ENCODE results near the gene SDK2. TPM values are rescaled to one million over a fixed set of nuclear protein-coding genes. Genes with fewer than 3 reads are reported as not detected.

The SDK2 gene
- total RNA-seq, 4 donors from 2014 or later, result 1.5 to 7.0 (median 3.7) TPM

DNA sequence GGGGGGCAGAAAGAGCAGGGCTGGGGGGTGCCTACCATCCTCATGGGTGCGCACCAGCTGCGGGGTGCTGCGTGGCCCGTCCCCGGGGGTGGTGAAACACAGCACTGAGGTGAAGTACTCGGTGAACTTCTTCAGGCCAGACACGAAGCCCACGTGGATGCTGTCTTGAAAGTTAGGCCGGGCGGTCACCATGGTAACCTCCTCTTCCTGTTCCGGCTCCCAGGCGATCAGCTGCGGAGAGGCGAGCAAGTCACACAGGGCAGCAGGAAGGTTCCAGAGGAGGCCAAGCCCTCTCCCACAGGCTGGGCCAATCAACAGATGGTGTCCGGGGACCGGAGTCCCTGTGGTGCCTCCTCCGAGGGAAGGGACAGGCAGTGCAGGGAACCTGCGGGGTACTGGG, 242.3 kb downstream of the SDK2 start:
- TF ChIP-seq, protein P1, sequence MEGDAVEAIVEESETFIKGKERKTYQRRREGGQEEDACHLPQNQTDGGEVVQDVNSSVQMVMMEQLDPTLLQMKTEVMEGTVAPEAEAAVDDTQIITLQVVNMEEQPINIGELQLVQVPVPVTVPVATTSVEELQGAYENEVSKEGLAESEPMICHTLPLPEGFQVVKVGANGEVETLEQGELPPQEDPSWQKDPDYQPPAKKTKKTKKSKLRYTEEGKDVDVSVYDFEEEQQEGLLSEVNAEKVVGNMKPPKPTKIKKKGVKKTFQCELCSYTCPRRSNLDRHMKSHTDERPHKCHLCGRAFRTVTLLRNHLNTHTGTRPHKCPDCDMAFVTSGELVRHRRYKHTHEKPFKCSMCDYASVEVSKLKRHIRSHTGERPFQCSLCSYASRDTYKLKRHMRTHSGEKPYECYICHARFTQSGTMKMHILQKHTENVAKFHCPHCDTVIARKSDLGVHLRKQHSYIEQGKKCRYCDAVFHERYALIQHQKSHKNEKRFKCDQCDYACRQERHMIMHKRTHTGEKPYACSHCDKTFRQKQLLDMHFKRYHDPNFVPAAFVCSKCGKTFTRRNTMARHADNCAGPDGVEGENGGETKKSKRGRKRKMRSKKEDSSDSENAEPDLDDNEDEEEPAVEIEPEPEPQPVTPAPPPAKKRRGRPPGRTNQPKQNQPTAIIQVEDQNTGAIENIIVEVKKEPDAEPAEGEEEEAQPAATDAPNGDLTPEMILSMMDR (IDR thresholded peaks at IDR 0.05), result no peak
- no peak for TF ChIP-seq POLR2A (IDR thresholded peaks at IDR 0.05)
- intact Hi-C loops (cut with DNase I), result no loop called here
- Histone ChIP-seq H3K27ac (no peak overlapping the region), H3K9me3 (no peaks in the 10 kb centered on the region), H3K27me3 (no peaks in the 10 kb centered on the region), H3K36me3 (no peaks in the 10 kb centered on the region), H3K4me3 (replicated peaks in 1 of 3) (no peak overlapping the region), H3K4me1 (no peaks in the 10 kb centered on the region)
- DNase-seq, result no peak
- 43 to 63% methylated on average over 12 to 15 of the region's 18 CpGs for WGBS, 2 donors

DNA sequence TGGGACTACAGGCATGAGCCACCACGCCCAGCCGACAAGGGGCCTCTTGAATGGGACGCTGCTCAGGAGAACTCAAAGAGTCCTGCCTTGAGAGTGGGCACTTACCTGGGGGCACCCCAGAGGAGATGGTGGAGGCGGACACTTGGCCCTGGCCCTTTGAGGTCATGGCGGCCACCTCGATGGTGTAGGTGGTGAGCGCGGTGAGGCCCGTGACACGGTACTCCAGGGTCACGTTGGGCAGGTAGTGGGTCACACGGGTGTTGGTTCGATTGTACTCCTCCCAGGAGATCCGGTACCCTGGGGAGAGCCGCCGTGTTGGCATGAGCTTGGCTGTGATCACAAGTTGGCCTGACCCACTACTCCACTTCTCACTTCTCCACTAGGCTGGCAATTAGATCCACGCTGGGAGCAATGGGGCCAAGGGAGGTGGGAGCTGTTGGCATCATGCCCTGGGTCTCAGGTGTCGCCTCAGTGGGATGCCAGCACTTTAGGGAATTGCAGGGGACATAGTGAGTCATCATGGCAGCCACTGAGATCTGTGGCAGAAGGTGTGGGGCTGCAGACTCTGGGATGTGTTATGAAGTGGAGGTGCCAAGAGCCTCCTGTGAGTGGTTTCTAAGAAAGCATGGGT, 243.2 kb downstream of the SDK2 start:
- Histone ChIP-seq H3K9me3 (no peaks in the 10 kb centered on the region), H3K27me3 (no peaks in the 10 kb centered on the region), H3K36me3 (no peaks in the 10 kb centered on the region), H3K27ac (no peak overlapping the region), H3K4me1 (no peaks in the 10 kb centered on the region), H3K4me3 (replicated peaks in 1 of 3) (no peak overlapping the region)
- WGBS, 2 donors, result 92 to 94% methylated on average over 9 to 11 of the region's 18 CpGs
- DNase-seq, result no peak
- TF ChIP-seq POLR2A (IDR thresholded peaks at IDR 0.05), result no peak
- TF ChIP-seq, protein P1 (IDR thresholded peaks at IDR 0.05), result no peak
- intact Hi-C loops (cut with DNase I), result no loop called here

DNA sequence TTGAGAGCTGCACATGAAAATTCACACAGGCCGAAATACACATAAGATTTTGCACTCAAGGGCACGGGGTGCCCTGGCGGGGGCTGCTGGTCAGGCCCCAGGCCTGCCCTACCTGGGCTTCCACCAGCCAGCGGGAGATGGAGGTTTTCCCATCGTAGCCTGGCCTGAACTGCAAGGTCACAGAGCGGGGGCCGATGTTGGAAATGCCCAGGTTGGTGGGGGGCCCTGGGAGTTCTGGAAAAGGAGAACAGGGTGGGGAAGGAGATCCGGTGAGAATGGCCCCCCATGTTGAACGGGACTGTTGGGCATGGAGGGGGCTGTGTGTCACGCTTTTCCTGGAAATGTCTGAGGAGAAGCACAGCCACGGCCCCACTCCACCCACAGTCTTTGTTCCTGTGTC, 245.2 kb downstream of the SDK2 start:
- Histone ChIP-seq H3K36me3 (no peaks in the 10 kb centered on the region), H3K4me1 (no peaks in the 10 kb centered on the region), H3K9me3 (no peaks in the 10 kb centered on the region), H3K4me3 (replicated peaks in 1 of 3) (no peak overlapping the region), H3K27ac (no peak overlapping the region), H3K27me3 (no peaks in the 10 kb centered on the region)
- intact Hi-C loops (cut with DNase I), result no loop called here
- TF ChIP-seq POLR2A (IDR thresholded peaks at IDR 0.05), result no peak
- TF ChIP-seq, protein P1 (IDR thresholded peaks at IDR 0.05), result no peak
- WGBS, 2 donors, result 90 to 93% methylated on average over 11 of the region's 11 CpGs
- no peak for DNase-seq

DNA sequence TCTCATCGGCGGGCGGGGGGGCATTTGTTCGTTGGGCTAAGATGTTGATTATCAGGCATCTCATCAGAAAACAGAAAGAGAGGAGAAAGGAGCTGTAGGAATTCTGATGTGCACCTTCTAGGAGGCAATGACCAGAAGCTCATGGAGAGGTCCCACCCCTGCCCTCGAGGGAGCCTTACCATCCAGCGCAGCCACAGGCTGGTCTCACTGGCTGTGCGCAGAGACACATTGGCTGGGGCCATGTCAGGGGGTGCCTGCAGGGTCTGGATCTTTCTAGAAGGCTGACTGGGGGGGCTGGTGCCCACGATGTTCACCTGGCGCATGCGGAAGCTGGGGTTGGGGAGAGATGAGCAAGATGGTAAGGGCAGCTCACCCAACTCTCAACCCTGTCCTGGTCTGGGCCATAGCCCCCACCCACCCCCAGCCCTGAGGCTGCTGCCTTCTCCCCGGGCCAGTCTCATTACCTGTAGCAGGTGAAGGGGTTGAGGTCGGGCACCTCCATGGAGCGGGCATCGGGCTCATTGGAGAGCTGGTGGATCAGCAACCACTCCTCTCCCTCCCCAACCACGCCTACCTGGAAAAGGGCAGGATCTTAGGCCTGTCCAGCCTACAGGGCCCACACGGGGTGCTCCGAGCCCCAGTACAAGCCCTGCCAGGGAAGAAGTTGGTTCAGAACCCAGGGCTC, 246.2 kb downstream of the SDK2 start:
- no peak for TF ChIP-seq POLR2A (IDR thresholded peaks at IDR 0.05)
- TF ChIP-seq, protein P1 (IDR thresholded peaks at IDR 0.05), result no peak
- no peak overlapping the region for H3K4me3 ChIP-seq (replicated peaks in 1 of 3)
- no peak overlapping the region for H3K27ac ChIP-seq
- no peak for DNase-seq
- intact Hi-C loops (cut with DNase I), result no loop called here
- no peaks in the 10 kb centered on the region for H3K4me1 ChIP-seq
- H3K36me3 ChIP-seq, result no peaks in the 10 kb centered on the region
- H3K27me3 ChIP-seq, result no peaks in the 10 kb centered on the region
- 92% methylated on average over 10 to 16 of the region's 17 CpGs for WGBS, 2 donors
- no peaks in the 10 kb centered on the region for H3K9me3 ChIP-seq

DNA sequence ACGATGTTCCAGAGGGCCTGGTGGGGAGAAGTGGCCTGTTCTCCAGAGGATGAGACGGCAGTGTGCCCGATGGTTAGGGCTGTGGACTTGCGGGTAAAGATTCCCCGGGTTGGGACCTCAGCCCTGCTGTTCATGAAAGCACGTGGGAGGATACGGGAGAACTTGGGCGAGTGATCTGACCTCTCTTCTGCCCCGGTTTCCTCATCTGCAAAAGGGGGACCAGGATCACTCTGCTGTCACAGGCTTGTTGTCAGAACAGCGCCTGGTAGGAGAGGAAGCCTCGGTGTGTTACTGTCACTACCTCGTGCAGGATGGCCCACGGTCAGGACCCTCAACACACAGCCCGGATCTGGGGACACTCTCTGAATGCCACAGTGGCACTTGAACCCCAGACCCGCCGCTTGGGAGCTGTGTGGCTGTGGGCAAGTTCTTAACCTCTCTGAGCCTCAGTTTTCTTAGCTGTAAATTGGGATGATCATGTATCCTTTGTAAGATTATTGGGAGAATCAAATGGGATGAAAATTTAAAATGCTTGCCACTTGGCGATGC, 246.9 kb downstream of the SDK2 start:
- no peaks in the 10 kb centered on the region for H3K27me3 ChIP-seq
- no peaks in the 10 kb centered on the region for H3K36me3 ChIP-seq
- TF ChIP-seq, protein P1 (IDR thresholded peaks at IDR 0.05), result no peak
- TF ChIP-seq POLR2A (IDR thresholded peaks at IDR 0.05), result no peak
- DNase-seq, result no peak
- H3K27ac ChIP-seq, result no peak overlapping the region
- H3K9me3 ChIP-seq, result no peaks in the 10 kb centered on the region
- intact Hi-C loops (cut with DNase I), result no loop called here
- no peaks in the 10 kb centered on the region for H3K4me1 ChIP-seq
- no peak overlapping the region for H3K4me3 ChIP-seq (replicated peaks in 1 of 3)
- WGBS, 2 donors, result 89 to 92% methylated on average over 14 to 15 of the region's 17 CpGs

Measured in thyroid gland (tissue), 4 donors.